22Rv1 (cell line): ENCODE measurements around the gene GEMIN8.

Source experiments
- ZFX ChIP-seq: fragments of 450-650 bp; IDR thresholded peaks from 2 replicates; pipeline ENCODE4 v1.6.1; 2017; ENCODE audit warnings: antibody characterized with exemption, borderline replicate concordance
- TF ChIP-seq, protein P1 (sequence below): fragments of 450-650 bp; IDR thresholded peaks from 2 replicates; pipeline ENCODE4 v1.5.1; 2017; ENCODE audit warnings: mild to moderate bottlenecking

DNA sequence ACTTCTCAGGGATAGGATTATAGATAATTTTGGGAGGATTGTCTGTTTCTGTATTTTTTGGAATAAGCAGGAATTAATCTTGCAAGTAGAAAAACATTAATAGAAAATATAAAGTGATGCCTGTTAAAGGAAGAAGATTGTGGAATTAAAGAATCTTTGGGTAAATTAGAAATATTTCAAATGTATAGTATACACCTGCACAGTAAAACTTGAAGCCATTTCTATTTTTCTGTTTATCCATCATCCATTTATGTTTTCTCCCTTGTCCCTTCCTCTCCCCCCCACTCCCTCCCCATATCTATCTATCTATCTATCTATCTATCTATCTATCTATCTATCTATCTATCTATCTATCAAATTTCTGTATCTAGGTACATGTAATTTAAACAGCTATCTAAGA is 46.9 kb upstream of the GEMIN8 start:
- TF ChIP-seq, protein P1, sequence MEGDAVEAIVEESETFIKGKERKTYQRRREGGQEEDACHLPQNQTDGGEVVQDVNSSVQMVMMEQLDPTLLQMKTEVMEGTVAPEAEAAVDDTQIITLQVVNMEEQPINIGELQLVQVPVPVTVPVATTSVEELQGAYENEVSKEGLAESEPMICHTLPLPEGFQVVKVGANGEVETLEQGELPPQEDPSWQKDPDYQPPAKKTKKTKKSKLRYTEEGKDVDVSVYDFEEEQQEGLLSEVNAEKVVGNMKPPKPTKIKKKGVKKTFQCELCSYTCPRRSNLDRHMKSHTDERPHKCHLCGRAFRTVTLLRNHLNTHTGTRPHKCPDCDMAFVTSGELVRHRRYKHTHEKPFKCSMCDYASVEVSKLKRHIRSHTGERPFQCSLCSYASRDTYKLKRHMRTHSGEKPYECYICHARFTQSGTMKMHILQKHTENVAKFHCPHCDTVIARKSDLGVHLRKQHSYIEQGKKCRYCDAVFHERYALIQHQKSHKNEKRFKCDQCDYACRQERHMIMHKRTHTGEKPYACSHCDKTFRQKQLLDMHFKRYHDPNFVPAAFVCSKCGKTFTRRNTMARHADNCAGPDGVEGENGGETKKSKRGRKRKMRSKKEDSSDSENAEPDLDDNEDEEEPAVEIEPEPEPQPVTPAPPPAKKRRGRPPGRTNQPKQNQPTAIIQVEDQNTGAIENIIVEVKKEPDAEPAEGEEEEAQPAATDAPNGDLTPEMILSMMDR: no peak
- TF ChIP-seq ZFX: no peak
